ENCODE measurements around the gene CDCA4. TPM values are rescaled to one million over a fixed set of nuclear protein-coding genes. Genes with fewer than 3 reads are reported as not detected.

CDCA4 gene
- total RNA-seq, 4 donors from 2014 or later, result 15.3 to 35.0 (median 23.3) TPM

- Histone ChIP-seq H3K27me3 (peaks cover 0 to 11% (median 0%) of the 10 kb centered on the region in 4 donors), H3K27ac (peak overlapping the region; percentile 93 to 99 (median 98)), H3K4me3 (no peak overlapping the region), H3K36me3 (peaks cover 0 to 5% (median 0%) of the 10 kb centered on the region in 3 donors), H3K4me1 (peaks cover 43 to 54% (median 44%) of the 10 kb centered on the region in 3 donors), H3K9me3 (no peaks in the 10 kb centered on the region)
- no peak for TF ChIP-seq POLR2A (IDR thresholded peaks at IDR 0.05)
- TF ChIP-seq, protein P1, sequence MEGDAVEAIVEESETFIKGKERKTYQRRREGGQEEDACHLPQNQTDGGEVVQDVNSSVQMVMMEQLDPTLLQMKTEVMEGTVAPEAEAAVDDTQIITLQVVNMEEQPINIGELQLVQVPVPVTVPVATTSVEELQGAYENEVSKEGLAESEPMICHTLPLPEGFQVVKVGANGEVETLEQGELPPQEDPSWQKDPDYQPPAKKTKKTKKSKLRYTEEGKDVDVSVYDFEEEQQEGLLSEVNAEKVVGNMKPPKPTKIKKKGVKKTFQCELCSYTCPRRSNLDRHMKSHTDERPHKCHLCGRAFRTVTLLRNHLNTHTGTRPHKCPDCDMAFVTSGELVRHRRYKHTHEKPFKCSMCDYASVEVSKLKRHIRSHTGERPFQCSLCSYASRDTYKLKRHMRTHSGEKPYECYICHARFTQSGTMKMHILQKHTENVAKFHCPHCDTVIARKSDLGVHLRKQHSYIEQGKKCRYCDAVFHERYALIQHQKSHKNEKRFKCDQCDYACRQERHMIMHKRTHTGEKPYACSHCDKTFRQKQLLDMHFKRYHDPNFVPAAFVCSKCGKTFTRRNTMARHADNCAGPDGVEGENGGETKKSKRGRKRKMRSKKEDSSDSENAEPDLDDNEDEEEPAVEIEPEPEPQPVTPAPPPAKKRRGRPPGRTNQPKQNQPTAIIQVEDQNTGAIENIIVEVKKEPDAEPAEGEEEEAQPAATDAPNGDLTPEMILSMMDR (IDR thresholded peaks at IDR 0.05), result no peak
- WGBS, 2 donors, result 47 to 48% methylated on average over 8 of the region's 13 CpGs
- DNase-seq, result no peak
- intact Hi-C loops (cut with DNase I), result no loop called here
These were observed 55.2 kb downstream of the CDCA4 start for GRCh38 chr14:104965561-104966231.

DNA sequence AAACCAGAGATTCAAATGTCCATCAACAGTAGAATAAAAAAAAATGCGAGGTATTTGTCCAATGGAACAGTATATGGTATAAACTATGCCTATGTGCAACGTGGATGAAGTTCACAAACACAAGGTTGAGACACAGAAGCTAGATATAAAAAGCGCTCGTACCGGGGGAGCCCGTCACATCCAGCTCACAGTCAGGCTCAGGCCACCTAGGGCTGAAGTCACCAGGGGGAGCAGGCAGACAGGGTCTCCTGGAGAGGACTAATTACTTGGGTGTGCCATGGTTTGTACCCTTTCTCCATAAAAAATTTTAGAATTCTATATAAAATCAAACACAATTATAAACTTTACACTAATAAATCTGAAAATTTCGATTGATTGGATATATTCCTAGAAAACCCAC is 56.3 kb downstream of the CDCA4 start:
- TF ChIP-seq, protein P1 (IDR thresholded peaks at IDR 0.05), result no peak
- TF ChIP-seq POLR2A (IDR thresholded peaks at IDR 0.05), result no peak
- Histone ChIP-seq H3K9me3 (no peaks in the 10 kb centered on the region), H3K27ac (peak overlapping the region in 1 of 4 donors; percentile 2), H3K36me3 (peaks cover 0 to 6% (median 0%) of the 10 kb centered on the region in 3 donors), H3K4me3 (no peak overlapping the region), H3K4me1 (peaks cover 35 to 43% (median 37%) of the 10 kb centered on the region in 3 donors), H3K27me3 (peaks cover 0 to 11% (median 0%) of the 10 kb centered on the region in 4 donors)
- no peak for DNase-seq
- 86 to 91% methylated on average over 7 of the region's 7 CpGs for WGBS, 2 donors
- intact Hi-C loops (cut with DNase I), result no loop called here

Other genes with a start within 250 kb of the CDCA4 start
- 10 to 100 TPM; 66.6 to 93.7 (median 71.3) TPM for gene AKT1, start 225.3 kb downstream of the CDCA4 start, total RNA-seq
- 10 to 100 TPM in 2 of 4 donors, 1 to 10 TPM in 2; 4.7 to 14.2 (median 8.4) TPM for gene ZBTB42, start 220.0 kb downstream of the CDCA4 start, total RNA-seq
- 10 to 100 TPM; 18.2 to 41.0 (median 30.6) TPM for gene CEP170B, start 155.8 kb downstream of the CDCA4 start, total RNA-seq
- under 1 TPM; 0.18 to 0.95 (median 0.64) TPM for gene PLD4, start 96.2 kb downstream of the CDCA4 start, total RNA-seq
- gene AHNAK2, start 42.7 kb downstream of the CDCA4 start, total RNA-seq, result 100 to 1,000 TPM; 147 to 313 (median 172) TPM
- gene CLBA1, start 35.3 kb downstream of the CDCA4 start, total RNA-seq, result 10 to 100 TPM in 1 of 4 donors, 1 to 10 TPM in 3; 5.5 to 19.3 (median 7.3) TPM
- 1 to 10 TPM in 3 of 4 donors, under 1 TPM in 1; 0.79 to 5.0 (median 1.6) TPM for gene GPR132, start 44.3 kb upstream of the CDCA4 start, total RNA-seq
- 10 to 100 TPM; 20.7 to 29.4 (median 23.3) TPM for gene JAG2, start 147.7 kb upstream of the CDCA4 start, total RNA-seq
- gene NUDT14, start 160.2 kb upstream of the CDCA4 start, total RNA-seq, result 10 to 100 TPM in 3 of 4 donors, 1 to 10 TPM in 1; 9.7 to 17.6 (median 15.4) TPM
- 10 to 100 TPM; 41.0 to 52.7 (median 46.9) TPM for gene BTBD6, start 227.4 kb upstream of the CDCA4 start, total RNA-seq

All from esophagus squamous epithelium (tissue), 5 donors.